CD14-positive monocyte (primary cell): ENCODE measurements around the gene TOX3. TPM values are rescaled to one million over a fixed set of nuclear protein-coding genes. Genes with fewer than 3 reads are reported as not detected.

ENCODE experiments used
- DNase-seq, 3 donors: peaks; one replicate each; pipeline ENCODE4 v3.0.0-alpha.2; 2011 to 2022
- H2AFZ ChIP-seq: 2 replicates; pipeline ENCODE4 v1.6.0; 2012; ENCODE audit warnings: mild to moderate bottlenecking, low read depth, low read length, inconsistent platforms; ENCODE audit not compliant: insufficient read depth, poor library complexity, severe bottlenecking
- H3K27ac ChIP-seq, 2 donors: 1 replicate in 1 of 2; 2 replicates in 1 of 2; pipeline ENCODE4 v1.5.1; 2012 to 2013; ENCODE audit warnings: low read length in 2 of 2, control low read depth in 1 of 2, inconsistent platforms in 1 of 2, low read depth in 1 of 2, mild to moderate bottlenecking in 1 of 2
- H3K27me3 ChIP-seq, 2 donors: one replicate each; pipeline versions ENCODE4 v1.6.0 to v1.6.1; 2011 to 2013; ENCODE audit warnings: low read length in 2 of 2; ENCODE audit not compliant: control insufficient read depth in 2 of 2, insufficient read depth in 2 of 2
- H3K36me3 ChIP-seq, 2 donors: replicated peaks in 1 of 2; 1 replicate in 1 of 2; 2 replicates in 1 of 2; pipeline versions ENCODE4 v1.5.1 to v1.6.1; 2012 to 2013; ENCODE audit warnings: low read length in 2 of 2, control low read depth in 1 of 2, inconsistent platforms in 1 of 2, mild to moderate bottlenecking in 1 of 2; ENCODE audit not compliant: insufficient read depth in 2 of 2, control insufficient read depth in 1 of 2
- H3K4me1 ChIP-seq, 2 donors: 1 replicate in 1 of 2; 2 replicates in 1 of 2; pipeline versions ENCODE4 v1.5.1 to v1.6.1; 2012 to 2013; ENCODE audit warnings: low read length in 2 of 2, control low read depth in 1 of 2, inconsistent platforms in 1 of 2, mild to moderate bottlenecking in 1 of 2, moderate library complexity in 1 of 2; ENCODE audit not compliant: insufficient read depth in 2 of 2, control insufficient read depth in 1 of 2
- H3K4me2 ChIP-seq: replicated peaks from 2 replicates; pipeline ENCODE3; 2012; ENCODE audit warnings: low read length, moderate library complexity, mild to moderate bottlenecking; ENCODE audit not compliant: poor library complexity, severe bottlenecking; ENCODE audit errors: extremely low read depth
- H3K4me3 ChIP-seq, 3 experiments: fragments of 200-600 bp in 1 of 3; sonication (generic) in 1 of 3; replicated peaks in 1 of 3; 1 replicate in 2 of 3; 2 replicates in 1 of 3; pipeline ENCODE4 v1.5.1; 2011 to 2013; ENCODE audit warnings: low read length in 3 of 3, mild to moderate bottlenecking in 3 of 3, control low read depth in 2 of 3, low read depth in 2 of 3, inconsistent platforms in 1 of 3, moderate library complexity in 1 of 3
- H3K79me2 ChIP-seq: 2 replicates; pipeline ENCODE4 v1.6.0; 2012; ENCODE audit warnings: mild to moderate bottlenecking, control low read depth, inconsistent platforms, low read length, moderate library complexity; ENCODE audit not compliant: insufficient read depth
- H3K9ac ChIP-seq: 2 replicates; pipeline ENCODE4 v1.6.0; 2017; ENCODE audit warnings: low read length, mild to moderate bottlenecking; ENCODE audit not compliant: insufficient read depth, poor library complexity, severe bottlenecking
- H3K9me3 ChIP-seq, 2 donors: replicated peaks in 1 of 2; 1 replicate in 1 of 2; 2 replicates in 1 of 2; pipeline versions ENCODE4 v1.5.1 to v1.6.1; 2012 to 2013; ENCODE audit warnings: low read length in 2 of 2, control low read depth in 1 of 2; ENCODE audit not compliant: control insufficient read depth in 1 of 2, insufficient read depth in 1 of 2
- H4K20me1 ChIP-seq: 2 replicates; pipeline ENCODE4 v1.6.0; 2012; ENCODE audit warnings: mild to moderate bottlenecking, low read length, control low read depth, moderate library complexity; ENCODE audit not compliant: insufficient read depth
- H3K27ac Mint-ChIP-seq, 7 donors: one replicate each; pipeline ENCODE4 v1.8.0; 2020; ENCODE audit warnings: mild to moderate bottlenecking in 7 of 7, mixed read lengths in 7 of 7, moderate library complexity in 6 of 7, inconsistent platforms in 2 of 7
- H3K27me3 Mint-ChIP-seq, 3 donors: one replicate each; pipeline ENCODE4 v1.8.0; 2021 to 2022; ENCODE audit warnings: low read depth in 3 of 3, mild to moderate bottlenecking in 3 of 3, mixed read lengths in 3 of 3, moderate library complexity in 3 of 3, inconsistent platforms in 1 of 3
- H3K36me3 Mint-ChIP-seq, 2 donors: one replicate each; pipeline ENCODE4 v1.8.0; 2020; ENCODE audit warnings: mixed read lengths in 2 of 2, inconsistent platforms in 1 of 2, mild to moderate bottlenecking in 1 of 2
- H3K4me1 Mint-ChIP-seq: one replicate; pipeline ENCODE4 v1.8.0; 2020; ENCODE audit warnings: mild to moderate bottlenecking, mixed read lengths
- H3K4me3 Mint-ChIP-seq, 2 donors: one replicate each; pipeline ENCODE4 v1.8.0; 2020; ENCODE audit warnings: mild to moderate bottlenecking in 2 of 2, mixed read lengths in 2 of 2, moderate library complexity in 1 of 2
- H3K9me3 Mint-ChIP-seq, 7 donors: one replicate each; pipeline ENCODE4 v1.8.0; 2020 to 2022; ENCODE audit warnings: mixed read lengths in 7 of 7, mild to moderate bottlenecking in 6 of 7, moderate library complexity in 6 of 7, inconsistent platforms in 2 of 7
- CTCF ChIP-seq: fragments of 200-600 bp; IDR thresholded peaks from one replicate; pipeline ENCODE4 v1.8.0; 2022; ENCODE audit warnings: antibody characterized with exemption, mild to moderate bottlenecking
- WGBS: methylation state at CpG from one replicate; pipeline ENCODE4 v1.1.5; 2013; ENCODE audit warnings: missing lambda C conversion rate; ENCODE audit not compliant: insufficient coverage; 5-methylcytosine and 5-hydroxymethylcytosine counted together
- intact Hi-C, 2 donors: fragments of 100-400 bp; cut with micrococcal nuclease; formaldehyde crosslinking; loops; one replicate each; pipeline versions ENCODE4 v1.15.0 to v1.15.1; 2023
- polyA plus RNA-seq, 3 donors: library from polyadenylated mRNA; depleted of rRNA in 1 of 3; unstranded in 2 of 3; stranded (reverse) in 1 of 3; fragments of 300-500 nt in 2 of 3; fragments of >200 nt in 1 of 3; fragmentation: Illumina TruSeq in 2 of 3; gene quantifications; 1 replicate in 2 of 3; 2 replicates in 1 of 3; pipeline ENCODE4 v1.2.3, GENCODE V29; 2012 to 2021

The TOX3 gene
- polyA plus RNA-seq, 3 donors, result not detected

GRCh38 chr16:52555572-52555971 lies 8.6 kb upstream of the TOX3 start:
- intact Hi-C loops, result no loop called here
- H3K27ac ChIP-seq, result no peak overlapping the region
- H3K9me3 ChIP-seq, result no peaks in the 10 kb centered on the region

GRCh38 chr16:52554334-52554733 lies 7.4 kb upstream of the TOX3 start:
- Mint-ChIP-seq H3K4me3 (no peak overlapping the region), H3K27ac (no peak overlapping the region), H3K27me3 (peaks cover 5 to 15% (median 14%) of the 10 kb centered on the region in 3 donors), H3K4me1 (no peaks in the 10 kb centered on the region), H3K36me3 (no peaks in the 10 kb centered on the region), H3K9me3 (peaks cover 0 to 3% (median 0%) of the 10 kb centered on the region in 7 donors)
- H2AFZ ChIP-seq, result no peak overlapping the region
- no peak overlapping the region for H3K4me2 ChIP-seq
- no peaks in the 10 kb centered on the region for H3K9me3 ChIP-seq
- no peaks in the 10 kb centered on the region for H3K36me3 ChIP-seq
- DNase-seq, result no peak
- no peak overlapping the region for H3K4me3 ChIP-seq
- no peak overlapping the region for H3K27ac ChIP-seq
- intact Hi-C loops, result no loop called here
- H3K4me1 ChIP-seq, result no peaks in the 10 kb centered on the region
- peaks cover 5% of the 10 kb centered on the region in 2 donors for H3K27me3 ChIP-seq
- H4K20me1 ChIP-seq, result no peaks in the 10 kb centered on the region
- H3K9ac ChIP-seq, result no peak overlapping the region
- no peak for TF ChIP-seq CTCF
- H3K79me2 ChIP-seq, result no peaks in the 10 kb centered on the region
- no CpG with 5 or more reads among the region's 1 CpG for WGBS

More at GRCh38 chr16:52555572-52555971, 8.6 kb upstream of the TOX3 start:
- H3K9ac ChIP-seq, result no peak overlapping the region
- H3K27me3 ChIP-seq, result no peaks in the 10 kb centered on the region
- H3K4me1 Mint-ChIP-seq, result no peaks in the 10 kb centered on the region
- no peak for TF ChIP-seq CTCF
- no peak overlapping the region for H3K4me3 ChIP-seq
- H3K4me1 ChIP-seq, result no peaks in the 10 kb centered on the region
- no peak overlapping the region for H2AFZ ChIP-seq
- H3K4me2 ChIP-seq, result no peak overlapping the region
- H4K20me1 ChIP-seq, result no peaks in the 10 kb centered on the region
- no peak overlapping the region for H3K27ac Mint-ChIP-seq
- no peak for DNase-seq
- peaks cover 0 to 10% (median 8%) of the 10 kb centered on the region in 3 donors for H3K27me3 Mint-ChIP-seq
- peaks cover 0 to 3% (median 0%) of the 10 kb centered on the region in 7 donors for H3K9me3 Mint-ChIP-seq
- no peaks in the 10 kb centered on the region for H3K36me3 Mint-ChIP-seq
- H3K36me3 ChIP-seq, result no peaks in the 10 kb centered on the region
- no peaks in the 10 kb centered on the region for H3K79me2 ChIP-seq
- H3K4me3 Mint-ChIP-seq, result no peak overlapping the region
